ENCODE measurements around the gene PRDX1. TPM values are rescaled to one million over a fixed set of nuclear protein-coding genes. Genes with fewer than 3 reads are reported as not detected.

PRDX1 gene
- total RNA-seq, result 504 and 567 TPM in 2 replicates

DNA sequence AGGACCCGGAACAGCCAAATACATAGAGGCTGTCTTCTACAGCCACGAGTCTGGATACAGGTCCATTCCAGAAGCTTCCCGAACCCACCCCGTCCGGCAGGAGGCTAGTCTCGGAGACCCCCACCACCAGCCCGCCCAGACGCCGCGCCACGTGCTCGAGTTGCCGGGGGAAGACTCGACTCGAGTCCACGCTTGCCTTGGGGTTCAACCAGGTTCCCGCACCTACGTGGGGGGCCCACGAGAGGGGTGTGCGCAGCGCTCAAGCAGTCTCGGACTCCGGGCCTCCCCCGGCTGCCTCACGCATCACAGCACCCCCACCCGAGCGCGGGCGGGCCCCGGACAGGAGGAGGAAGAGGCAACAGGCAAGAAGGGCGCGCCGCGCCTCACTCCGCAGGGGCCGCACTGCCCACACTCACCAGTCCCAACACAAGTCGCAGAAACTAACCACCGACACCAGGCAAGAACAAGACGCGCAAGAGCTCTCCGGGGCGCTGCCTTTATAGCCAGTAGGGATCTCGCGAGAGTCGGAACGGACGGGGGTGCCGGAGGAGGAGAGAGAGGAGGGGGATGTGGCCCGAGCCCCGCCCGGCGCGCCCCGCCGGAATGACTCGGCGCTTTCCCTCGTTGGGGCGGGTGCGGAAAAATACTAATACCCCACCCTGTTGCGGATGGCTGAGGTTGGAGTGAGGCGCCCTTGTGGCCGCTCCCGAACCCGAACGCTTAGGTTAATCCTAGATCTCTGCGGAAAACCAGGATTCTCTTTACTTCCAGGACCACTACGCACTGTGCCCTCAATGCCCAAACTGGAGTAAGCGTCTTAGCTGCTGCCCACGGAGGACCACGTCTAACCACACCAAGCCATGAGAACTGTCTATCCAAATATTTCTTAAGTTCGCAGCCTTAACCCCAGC lies at the start of gene PRDX1:
TSS of gene PRDX1 (minus strand) at position 472 of the 911 bp plus-strand sequence. CDS start 2,841 bp downstream, outside the sequence.

GRCh38 chr1:45550401-45551351 lies 29.0 kb upstream of the PRDX1 start, which contains the start of gene AKR1A1:
Gene AKR1A1 (plus strand): TSS chr1:45550826. CDS start chr1:45561795, 10,969 bp downstream.

GRCh38 chr1:45490626-45491486 lies 30.8 kb downstream of the PRDX1 start, which contains the start of gene TESK2:
Gene TESK2 (minus strand): TSS chr1:45491163. CDS start chr1:45457785, 33,378 bp downstream.

Other genes starting within 250 kb of the PRDX1 start
- 0.16 and 0.26 TPM in 2 replicates for gene HPDL, start 195.0 kb downstream of the PRDX1 start, total RNA-seq
- 6.6 and 13.1 TPM in 2 replicates for gene TOE1, start 181.7 kb downstream of the PRDX1 start, total RNA-seq
- gene MUTYH, start 181.4 kb downstream of the PRDX1 start, total RNA-seq, result 11.8 and 20.8 TPM in 2 replicates
- gene TESK2, start 30.7 kb downstream of the PRDX1 start, total RNA-seq, result 3.4 and 3.8 TPM in 2 replicates
- 0.34 and 0.79 TPM in 2 replicates for gene CCDC163, start 21.8 kb downstream of the PRDX1 start, total RNA-seq
- gene MMACHC, start 21.6 kb downstream of the PRDX1 start, total RNA-seq, result 1.1 and 1.5 TPM in 2 replicates
- 146 and 161 TPM in 2 replicates for gene AKR1A1, start 28.9 kb upstream of the PRDX1 start, total RNA-seq
- gene NASP, start 62.2 kb upstream of the PRDX1 start, total RNA-seq, result 34.9 and 39.7 TPM in 2 replicates
- 0.77 and 0.79 TPM in 2 replicates for gene CCDC17, start 102.2 kb upstream of the PRDX1 start, total RNA-seq
- 58.3 and 70.2 TPM in 2 replicates for gene GPBP1L1, start 164.6 kb upstream of the PRDX1 start, total RNA-seq
- gene TMEM69, start 166.3 kb upstream of the PRDX1 start, total RNA-seq, result 5.8 and 11.0 TPM in 2 replicates
- gene IPP, start 228.8 kb upstream of the PRDX1 start, total RNA-seq, result 13.9 and 16.1 TPM in 2 replicates

All from bronchial smooth muscle cell (primary cell).